ENCODE results near the gene TRIL.

TRIL gene

GRCh38 chr7:28937619-28938018 lies 20.5 kb downstream of the TRIL start:
- H3K4me3 ChIP-seq (replicated peaks; ENCODE audit: insufficient read depth, low read length) = no peak overlapping the region
- H3K27ac ChIP-seq (replicated peaks) = no peak overlapping the region
- no peak for TF ChIP-seq SPI1 (IDR thresholded peaks at IDR 0.05; ENCODE audit: borderline replicate concordance, low read depth)
- TF ChIP-seq GABPA (IDR thresholded peaks at IDR 0.05; ENCODE audit: low read depth) = no peak
- TF ChIP-seq POLR2AphosphoS5 (IDR thresholded peaks at IDR 0.05; ENCODE audit: low read depth) = no peak
- no peak for TF ChIP-seq REST (IDR thresholded peaks at IDR 0.05; ENCODE audit: insufficient replicate concordance, low read depth)
- TF ChIP-seq CTCF (IDR thresholded peaks at IDR 0.05; ENCODE audit: insufficient read depth, low read length) = no peak
- no peak for DNase-seq (ENCODE audit: low read depth in 1 of 2, low spot score in 1 of 2)
- H3K27me3 ChIP-seq (ENCODE audit: insufficient read depth, poor library complexity, severe bottlenecking) = no peaks in the 10 kb centered on the region

GRCh38 chr7:28937103-28937502 lies 21.0 kb downstream of the TRIL start:
- H3K27me3 ChIP-seq (ENCODE audit: insufficient read depth, poor library complexity, severe bottlenecking) = no peaks in the 10 kb centered on the region
- no peak for DNase-seq (ENCODE audit: low read depth in 1 of 2, low spot score in 1 of 2)
- H3K27ac ChIP-seq (replicated peaks) = no peak overlapping the region
- TF ChIP-seq POLR2AphosphoS5 (IDR thresholded peaks at IDR 0.05; ENCODE audit: low read depth) (no peak), GABPA (IDR thresholded peaks at IDR 0.05; ENCODE audit: low read depth) (no peak), SPI1 (IDR thresholded peaks at IDR 0.05; ENCODE audit: borderline replicate concordance, low read depth) (no peak), CTCF (IDR thresholded peaks at IDR 0.05; ENCODE audit: insufficient read depth, low read length) (no peak), REST (IDR thresholded peaks at IDR 0.05; ENCODE audit: insufficient replicate concordance, low read depth) (no peak)
- H3K4me3 ChIP-seq (replicated peaks; ENCODE audit: insufficient read depth, low read length) = no peak overlapping the region

GRCh38 chr7:28933846-28934320 lies 24.2 kb downstream of the TRIL start:
- Histone ChIP-seq H3K27ac (replicated peaks) (no peak overlapping the region), H3K4me3 (replicated peaks; ENCODE audit: insufficient read depth, low read length) (no peak overlapping the region), H3K27me3 (ENCODE audit: insufficient read depth, poor library complexity, severe bottlenecking) (no peaks in the 10 kb centered on the region)
- no peak for TF ChIP-seq SPI1 (IDR thresholded peaks at IDR 0.05; ENCODE audit: borderline replicate concordance, low read depth)
- TF ChIP-seq POLR2AphosphoS5 (IDR thresholded peaks at IDR 0.05; ENCODE audit: low read depth) = no peak
- no peak for TF ChIP-seq REST (IDR thresholded peaks at IDR 0.05; ENCODE audit: insufficient replicate concordance, low read depth)
- no peak for DNase-seq (ENCODE audit: low read depth in 1 of 2, low spot score in 1 of 2)

Measured in HL-60 (cell line).